IPS-NIHi7 (cell line): ENCODE results near the gene COLEC12.
A peak's percentile ranks its signal among the peaks of the same experiment; 100 is the strongest.

Experiments
- DNase-seq: peaks from one replicate; pipeline ENCODE4 v3.0.0; 2012; ENCODE audit warnings: mixed read lengths; ENCODE audit errors: extremely low spot score

The COLEC12 gene

GRCh38 chr18:389658-390357, 110.7 kb downstream of the COLEC12 start:
- peak; percentile 29 for DNase-seq

DNA sequence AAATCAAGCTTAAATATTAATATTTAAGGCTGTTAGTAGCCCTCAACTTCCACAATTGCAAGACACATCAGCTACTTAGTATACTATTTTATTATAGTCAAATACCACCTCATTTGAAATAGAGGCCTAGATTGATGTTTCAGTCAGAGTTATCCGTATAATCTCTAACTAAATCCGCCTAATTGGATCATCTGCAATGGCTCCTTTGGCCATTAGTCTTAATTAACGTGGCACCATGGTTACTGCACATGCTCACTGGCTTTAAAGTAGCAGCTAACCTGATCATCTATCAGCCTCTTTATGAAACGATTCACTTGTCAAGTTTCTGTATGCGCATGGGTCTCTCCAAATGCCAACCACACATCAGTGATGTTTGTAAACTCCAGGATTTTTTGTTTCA, 112.3 kb downstream of the COLEC12 start:
- no peak for DNase-seq

DNA sequence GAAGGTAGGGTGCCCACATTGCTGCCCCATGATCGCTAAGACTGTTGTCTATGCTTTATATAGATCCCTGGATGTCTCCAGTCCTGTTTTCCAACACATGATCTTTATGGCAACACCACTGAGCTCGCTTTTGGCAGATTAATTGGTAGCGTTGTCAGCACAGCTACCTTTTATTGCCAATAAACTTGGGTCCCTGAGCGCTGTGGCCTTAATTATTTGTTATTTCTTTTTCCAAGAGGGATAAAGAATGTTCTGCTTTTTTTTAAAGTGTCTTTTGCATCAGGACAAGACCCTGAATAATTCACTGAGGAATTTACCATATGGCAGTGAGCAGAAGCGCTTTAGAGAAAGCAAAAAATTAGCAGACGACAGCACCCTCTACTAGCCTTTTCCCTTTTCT, 113.5 kb downstream of the COLEC12 start:
- DNase-seq = no peak

DNA sequence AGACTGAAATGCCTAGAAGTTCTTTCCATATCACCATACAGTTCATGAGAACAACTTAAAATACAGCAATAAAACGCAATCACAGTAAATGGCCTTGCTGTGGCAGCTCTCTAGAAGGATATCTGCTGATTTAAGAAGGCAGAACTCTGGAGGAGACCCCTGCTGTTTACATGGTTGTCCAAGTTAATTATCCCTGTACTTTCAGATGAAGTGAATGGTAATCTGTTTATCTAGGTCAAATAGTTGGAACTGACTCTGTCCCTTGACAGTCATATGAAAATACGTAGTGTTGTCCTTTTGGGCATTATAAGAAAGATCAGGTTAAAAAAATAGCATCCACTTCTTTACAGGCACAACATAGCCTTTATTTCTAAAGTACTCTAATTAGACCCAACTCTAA, 115.6 kb downstream of the COLEC12 start:
- DNase-seq = no peak

DNA sequence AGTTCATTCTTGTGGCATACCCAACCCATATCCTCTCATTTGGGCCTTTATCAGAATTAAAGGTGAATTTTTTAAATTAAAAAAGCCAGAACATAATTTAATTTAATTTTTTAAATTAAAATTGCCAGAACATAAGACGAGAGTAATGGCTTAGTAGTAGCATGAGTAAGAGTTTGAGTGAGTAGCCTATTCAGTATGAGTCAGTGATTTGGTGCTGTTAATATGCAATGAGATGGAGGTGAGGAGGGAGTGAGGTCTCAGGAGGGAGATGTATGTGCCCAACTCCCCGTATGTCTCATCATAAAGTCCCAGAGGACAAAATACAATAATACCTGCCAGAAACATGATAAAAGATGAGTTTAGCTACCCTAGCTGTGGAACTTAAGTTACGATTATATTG, 117.4 kb downstream of the COLEC12 start:
- no peak for DNase-seq

DNA sequence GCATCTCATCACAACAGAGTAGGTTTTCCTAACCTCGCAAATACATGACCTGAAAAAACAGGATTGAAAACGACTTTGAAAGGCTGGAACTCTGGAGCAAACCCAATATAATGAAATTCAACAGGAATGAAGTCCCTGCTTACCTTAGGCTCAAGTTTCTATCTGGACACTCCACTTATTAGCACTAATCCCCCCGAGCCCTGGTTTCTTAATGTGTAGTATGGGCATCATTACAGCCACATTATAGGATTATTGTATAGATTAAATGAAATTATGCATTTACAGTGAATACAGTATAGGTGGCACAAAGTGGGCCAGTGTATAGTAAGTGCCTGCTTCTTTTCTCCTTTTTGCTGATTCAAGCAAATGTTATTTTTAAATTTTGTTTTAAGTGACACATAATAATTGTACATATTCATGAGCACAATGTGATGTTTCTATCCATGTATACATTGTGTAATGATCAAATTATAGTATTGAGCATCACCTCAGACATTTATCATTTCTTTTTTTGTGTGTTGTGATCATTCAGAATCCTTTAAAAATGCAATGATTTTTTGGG, 118.0 kb downstream of the COLEC12 start:
- DNase-seq = no peak

DNA sequence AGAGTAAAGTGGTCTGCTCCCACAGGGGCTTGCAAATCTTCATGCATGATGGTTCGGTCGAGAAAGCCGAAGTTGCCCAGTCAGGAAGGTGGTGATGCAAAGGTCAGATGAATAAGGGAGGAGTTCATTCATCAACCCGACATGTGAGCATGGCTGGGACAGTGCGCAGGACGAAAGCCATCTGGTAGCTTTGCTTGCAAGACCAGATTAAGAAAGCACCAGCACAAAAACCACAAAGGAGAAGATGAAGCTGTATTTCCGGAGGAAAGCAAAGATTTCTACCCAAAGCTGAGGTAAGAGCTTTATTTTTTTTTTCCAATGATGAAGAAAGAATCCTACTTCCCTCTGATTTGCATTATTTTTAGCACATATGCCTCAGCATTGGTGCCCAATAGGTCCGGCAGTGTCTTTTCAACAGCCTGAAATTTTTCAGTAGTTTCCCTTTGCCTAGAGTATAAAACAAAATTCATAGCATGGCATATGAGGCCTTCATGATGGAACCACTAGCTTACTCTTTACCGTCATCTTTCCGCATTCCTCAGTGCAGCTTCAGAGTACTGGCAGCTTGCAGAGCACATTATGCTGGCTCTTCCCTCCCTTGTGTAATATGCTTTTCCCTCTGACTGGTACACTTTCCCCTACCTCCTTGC, 120.7 kb downstream of the COLEC12 start:
- DNase-seq = no peak

DNA sequence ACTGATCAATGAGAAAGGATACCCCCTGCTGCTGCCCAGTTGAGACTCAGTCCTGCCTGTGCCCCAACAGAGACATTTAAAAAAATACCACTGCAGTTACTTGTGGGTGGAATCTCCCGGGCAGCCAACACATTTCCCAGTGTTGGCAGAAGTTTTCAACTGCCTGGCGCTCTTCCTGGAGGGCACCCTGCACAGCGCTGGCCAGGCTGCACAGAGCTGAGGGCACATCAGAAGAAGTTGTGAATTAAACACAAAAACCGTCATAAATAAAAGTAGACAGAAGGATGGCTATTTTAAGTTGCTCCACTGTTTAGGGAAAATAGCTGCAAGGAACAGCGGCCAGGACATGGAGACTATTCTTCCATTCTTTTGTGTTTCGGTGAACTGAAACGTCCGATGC, 122.4 kb downstream of the COLEC12 start:
- no peak for DNase-seq

GRCh38 chr18:377088-377487, 123.4 kb downstream of the COLEC12 start:
- DNase-seq = peak; percentile 34

DNA sequence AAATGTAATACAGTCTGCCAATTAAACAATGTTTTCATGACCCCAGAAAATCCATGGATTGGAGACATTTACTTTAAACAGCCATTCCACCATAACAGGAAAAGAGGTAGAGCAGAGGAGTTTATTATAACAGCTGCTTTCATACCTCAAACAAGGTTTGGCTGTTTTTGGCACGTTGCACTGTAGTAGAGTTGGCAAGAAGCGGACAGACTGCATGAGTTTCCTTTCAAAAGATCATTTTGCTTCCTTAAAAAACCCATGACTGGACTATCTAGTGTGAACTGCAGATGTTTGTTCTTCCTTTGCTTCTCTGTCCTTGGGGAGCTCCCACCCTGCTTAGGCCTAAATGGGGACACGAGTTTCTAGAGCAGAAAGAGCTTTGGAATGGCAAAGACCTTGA, 124.2 kb downstream of the COLEC12 start:
- no peak for DNase-seq

DNA sequence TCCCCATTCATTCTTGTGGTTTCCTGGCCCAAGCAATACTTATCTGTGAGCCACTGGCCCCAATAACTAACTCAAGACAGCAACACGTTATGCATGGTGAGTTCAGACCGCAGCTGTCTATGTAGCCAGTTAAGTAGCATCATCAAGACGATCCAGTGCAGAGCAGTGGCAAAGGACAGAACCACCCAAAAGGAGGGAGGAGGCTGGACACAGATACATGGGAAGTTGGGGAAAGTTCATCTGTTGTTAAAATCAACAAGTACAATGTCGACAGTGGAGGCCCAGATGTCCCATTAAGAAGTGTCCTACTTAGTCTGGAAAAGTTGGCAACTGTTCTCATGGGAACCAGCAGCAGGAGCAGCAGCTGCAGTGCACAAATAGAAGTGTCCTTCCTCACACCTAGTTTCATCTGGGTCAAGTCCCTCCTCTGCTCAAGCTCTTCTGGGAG, 125.8 kb downstream of the COLEC12 start:
- DNase-seq = no peak

DNA sequence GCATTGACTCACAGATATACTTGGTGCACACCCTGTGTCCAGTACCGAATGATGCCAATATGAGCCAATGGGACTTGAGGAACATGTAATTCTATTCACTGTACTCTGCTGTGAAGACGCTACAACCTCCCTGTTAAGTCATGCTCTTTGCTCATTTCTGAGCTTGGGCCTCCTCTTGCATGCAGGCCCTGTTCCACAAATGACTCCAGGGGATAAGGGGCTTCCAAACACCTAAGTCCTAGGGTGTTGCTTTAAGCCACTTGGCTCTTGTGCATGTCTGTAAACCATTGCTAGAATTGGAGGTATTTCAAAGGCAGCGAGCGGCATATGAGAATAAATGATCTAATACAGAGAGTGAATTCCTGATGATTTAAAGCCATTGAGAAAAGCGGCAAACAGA, 126.7 kb downstream of the COLEC12 start:
- no peak for DNase-seq

GRCh38 chr18:371609-371982, 128.9 kb downstream of the COLEC12 start:
- no peak for DNase-seq

DNA sequence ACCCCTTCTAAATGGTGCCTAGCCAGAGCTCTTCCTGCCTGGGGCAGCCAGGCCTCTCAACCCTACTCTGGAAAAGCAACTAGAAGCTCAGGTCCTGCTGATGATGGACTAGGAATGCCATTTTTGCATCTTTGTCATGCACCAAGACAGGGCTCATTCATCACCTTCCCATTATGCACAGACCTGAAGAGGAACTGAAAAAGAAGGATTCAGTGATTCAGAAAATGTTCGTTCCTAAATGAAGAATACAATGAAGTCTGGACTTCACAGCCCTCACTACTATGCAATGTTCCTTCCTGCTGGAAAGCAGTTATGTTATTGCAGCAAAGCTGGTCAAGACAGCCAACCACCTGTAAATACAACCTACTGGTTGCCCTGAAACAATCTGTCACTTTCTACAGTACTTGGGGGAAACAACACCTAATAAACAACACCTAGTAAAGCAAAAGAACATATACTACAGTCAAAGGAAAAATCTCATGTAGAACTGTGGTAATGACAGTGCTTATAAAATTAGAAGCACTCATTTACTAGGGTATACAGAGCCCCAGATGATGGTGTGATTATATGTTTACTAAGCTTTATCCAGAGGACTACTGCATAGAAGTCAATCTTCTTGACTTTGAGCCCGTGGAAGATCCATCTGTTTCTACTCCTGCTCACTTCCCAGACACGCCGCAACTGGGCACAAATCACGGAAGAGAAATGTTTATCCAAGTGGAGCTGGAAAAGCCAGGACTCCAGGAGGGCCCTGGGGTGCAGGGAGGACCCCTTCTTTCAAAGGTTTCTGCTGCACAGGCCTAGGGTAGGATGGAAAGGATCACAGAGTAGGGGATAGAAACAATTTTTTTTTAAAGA, 129.5 kb downstream of the COLEC12 start:
- DNase-seq = no peak

- DNase-seq = no peak
Measured at GRCh38 chr18:369224-370015, 131.1 kb downstream of the COLEC12 start.

DNA sequence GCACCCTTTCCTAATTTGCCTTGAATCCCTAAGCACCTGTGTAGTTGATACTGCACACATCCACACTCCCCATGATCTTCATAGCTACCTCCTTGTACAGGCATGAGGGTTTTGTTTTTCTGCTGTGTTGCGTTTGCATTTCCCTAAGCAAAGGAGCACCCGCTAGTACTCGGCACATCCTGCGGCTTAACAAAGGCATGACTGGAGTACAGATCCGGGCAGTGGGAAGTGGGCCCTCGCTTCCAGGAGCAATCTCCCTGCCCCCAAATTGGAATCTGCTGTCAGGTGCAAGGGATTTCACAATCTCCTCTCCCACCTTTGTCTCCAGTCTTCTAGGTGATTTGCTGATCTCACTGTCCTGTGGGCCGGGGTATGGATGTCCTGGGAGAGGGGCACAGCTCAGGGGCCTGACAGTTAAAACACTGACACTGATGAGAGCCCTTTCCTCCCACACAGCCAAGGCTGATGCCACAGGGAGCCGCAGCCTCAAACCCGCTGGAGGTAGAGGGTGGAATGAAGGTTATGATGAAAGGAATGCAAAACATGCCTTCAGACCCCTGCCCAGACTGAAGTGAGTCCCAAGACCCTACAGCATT, 133.9 kb downstream of the COLEC12 start:
- peak; percentile 37 for DNase-seq

GRCh38 chr18:365651-366050, 134.8 kb downstream of the COLEC12 start:
- no peak for DNase-seq

GRCh38 chr18:364256-364826, 136.2 kb downstream of the COLEC12 start:
- DNase-seq = no peak

GRCh38 chr18:363301-364085, 137.0 kb downstream of the COLEC12 start:
- no peak for DNase-seq
